Pancreas (tissue), 10 donors: ENCODE data around the gene CTSZ. TPM values are rescaled to one million over a fixed set of nuclear protein-coding genes. Genes with fewer than 3 reads are reported as not detected.

Experiments used
- ATAC-seq, 4 donors: fragments of 200-7000 bp; cut with Tn5 transposase; one replicate each; pipeline versions ENCODE4 v1.8.0 to v1.9.1; 2020; ENCODE audit warnings: mild to moderate bottlenecking in 4 of 4, moderate library complexity in 4 of 4
- DNase-seq, 6 donors: peaks; one replicate each; pipeline ENCODE4 v3.0.0-alpha.2; 2020
- FAIRE-seq: peaks from 2 replicates; lab custom pipeline; 2012; peaks lifted over from hg19 to GRCh38; lab: Jason Lieb, UNC
- H3K27ac ChIP-seq, 4 donors: fragments of 200-600 bp; sonication (generic); 1 replicate in 3 of 4; 2 replicates in 1 of 4; pipeline versions ENCODE4 v1.5.0 to v1.8.0; 2020
- H3K27me3 ChIP-seq, 4 donors: fragments of 200-600 bp; one replicate each; pipeline ENCODE4 v1.8.0; 2021
- H3K36me3 ChIP-seq, 3 donors: fragments of 200-600 bp; sonication (generic) in 1 of 3; one replicate each; pipeline versions ENCODE4 v1.5.0 to v1.8.0; 2020 to 2021
- H3K4me1 ChIP-seq, 3 donors: fragments of 200-600 bp; one replicate each; pipeline ENCODE4 v1.8.0; 2021
- H3K4me3 ChIP-seq, 4 donors: fragments of 200-600 bp; sonication (generic) in 2 of 4; one replicate each; pipeline versions ENCODE4 v1.5.0 to v1.8.0; 2020 to 2021
- H3K9me3 ChIP-seq, 4 donors: fragments of 200-600 bp; one replicate each; pipeline ENCODE4 v1.8.0; 2021
- CTCF ChIP-seq, 4 donors: fragments of 200-600 bp; sonication (generic) in 3 of 4; IDR thresholded peaks; one replicate each; pipeline versions ENCODE4 v1.5.0 to v1.8.0; 2021; ENCODE audit warnings: antibody characterized with exemption in 4 of 4
- WGBS, 2 donors: extraction: QIAGEN DNeasy Blood & Tissue Kit; methylation state at CpG; one replicate each; pipeline ENCODE4 v1.1.7; 2013; 5-methylcytosine and 5-hydroxymethylcytosine counted together
- intact Hi-C, 3 donors: fragments of 100-400 bp; cut with DNase I; formaldehyde crosslinking; loops; one replicate each; pipeline versions ENCODE4 v1.11.1 to v1.14.2; 2022
- polyA plus RNA-seq, 2 donors: library from polyadenylated mRNA; stranded (reverse); fragments of 200-250 nt; gene quantifications; one replicate each; pipeline ENCODE4 v1.2.3, GENCODE V29; 2013
- total RNA-seq, 6 donors: library from RNA; stranded (reverse); fragmentation: NEBNext Ultra II Directional in 4 of 6; extraction: Animal tissue kit (Norgen Biotek cat#: 25700) in 4 of 6; gene quantifications; one replicate each; pipeline versions ENCODE4 v1.2.1 to v1.2.4, GENCODE V29; 2021 to 2023
- donor health status: healthy with polysubstance abuse.
- donor health status: DM: no; HTN: no; CAD: no; lungs with moderate emphysema.
- donor health status: DM: no; HTN: no; CAD: no.
- donor health status: control.
- donor health status: control.
- donor health status: Bipolar disorder and iron deficiency.
- donor health status: DM: yes; HTN: yes; CAD: no.
- donor health status: DM: no; HTN: no; CAD: no.
- donor health status: DM: no; HTN: no; CAD: no.
- donor health status: DM: yes; HTN: yes; CAD: no.

Gene CTSZ
- total and polyA plus RNA-seq, 8 donors, result 33.7 to 107 (median 51.5) TPM

GRCh38 chr20:59016795-59017492 lies 9.9 kb upstream of the CTSZ start:
- TF ChIP-seq CTCF (IDR thresholded peaks at IDR 0.05), result no peak
- peak in 2 of 4 donors; percentile 22 to 44 for ATAC-seq
- no peak for FAIRE-seq
- H3K4me1 ChIP-seq, result no peaks in the 10 kb centered on the region
- H3K27ac ChIP-seq, result peak overlapping the region in 1 of 4 donors; percentile 12
- 17 to 24% methylated on average over 4 of the region's 4 CpGs for WGBS, 2 donors
- intact Hi-C loops, result no loop called here
- no peaks in the 10 kb centered on the region for H3K9me3 ChIP-seq
- H3K36me3 ChIP-seq, result no peaks in the 10 kb centered on the region
- H3K27me3 ChIP-seq, result no peaks in the 10 kb centered on the region
- DNase-seq, result no peak
- H3K4me3 ChIP-seq, result no peak overlapping the region

GRCh38 chr20:59015812-59016711 lies 9.0 kb upstream of the CTSZ start:
- FAIRE-seq, result no peak
- no peak overlapping the region for H3K27ac ChIP-seq
- DNase-seq, result peak in 3 of 6 donors; percentile 0 to 39 (median 4)
- H3K27me3 ChIP-seq, result no peaks in the 10 kb centered on the region
- no peaks in the 10 kb centered on the region for H3K4me1 ChIP-seq
- peak in 2 of 4 donors; percentile 65 to 74 for ATAC-seq
- no peaks in the 10 kb centered on the region for H3K9me3 ChIP-seq
- WGBS, 2 donors, result 71 to 75% methylated on average over 15 to 16 of the region's 16 CpGs
- intact Hi-C loops, result no loop called here
- H3K4me3 ChIP-seq, result no peak overlapping the region
- no peaks in the 10 kb centered on the region for H3K36me3 ChIP-seq
- no peak for TF ChIP-seq CTCF (IDR thresholded peaks at IDR 0.05)

GRCh38 chr20:59015411-59015810 lies 8.4 kb upstream of the CTSZ start:
- no peak for FAIRE-seq
- WGBS, 2 donors, result 81 to 83% methylated on average over 16 of the region's 16 CpGs
- H3K4me3 ChIP-seq, result no peak overlapping the region
- no peak for ATAC-seq
- H3K27me3 ChIP-seq, result no peaks in the 10 kb centered on the region
- intact Hi-C loops, result no loop called here
- H3K27ac ChIP-seq, result no peak overlapping the region
- TF ChIP-seq CTCF (IDR thresholded peaks at IDR 0.05), result no peak
- no peaks in the 10 kb centered on the region for H3K36me3 ChIP-seq
- DNase-seq, result peak in 1 of 6 donors; percentile 6
- H3K4me1 ChIP-seq, result no peaks in the 10 kb centered on the region
- no peaks in the 10 kb centered on the region for H3K9me3 ChIP-seq

- Histone ChIP-seq H3K4me3 (no peak overlapping the region), H3K27ac (no peak overlapping the region), H3K36me3 (no peaks in the 10 kb centered on the region), H3K4me1 (no peaks in the 10 kb centered on the region), H3K9me3 (no peaks in the 10 kb centered on the region), H3K27me3 (no peaks in the 10 kb centered on the region)
- WGBS, 2 donors, result 86 to 89% methylated on average over 17 of the region's 17 CpGs
- FAIRE-seq, result no peak
- peak in 1 of 6 donors; percentile 9 for DNase-seq
- no peak for ATAC-seq
- no peak for TF ChIP-seq CTCF (IDR thresholded peaks at IDR 0.05)
- intact Hi-C loops, result no loop called here
Observed at GRCh38 chr20:59014680-59015389, 7.8 kb upstream of the CTSZ start.
